NCI-H69 (cell line): Measurements from ENCODE around the gene NAALADL2.

Experiments
- DNase-seq: peaks from one replicate; lab custom pipeline; 2025; lab: John Stamatoyannopoulos, UW

Gene NAALADL2

DNA sequence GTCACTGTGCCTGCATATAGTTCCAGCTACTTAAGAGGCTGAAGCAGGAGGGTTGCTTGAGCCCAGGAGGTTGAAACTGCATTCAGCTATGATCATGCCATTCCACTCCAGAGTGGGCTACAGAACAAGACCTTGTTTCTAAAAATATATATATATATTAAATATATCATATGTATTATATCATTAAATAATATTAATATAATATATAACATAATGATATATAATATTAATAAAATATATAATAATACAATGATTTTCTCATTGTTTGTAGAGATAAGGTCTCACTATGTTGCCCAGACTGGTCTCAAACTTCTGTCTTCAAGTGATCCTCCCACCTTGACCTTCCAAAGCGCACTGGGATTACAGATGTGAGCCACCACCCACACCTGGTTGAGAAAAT lies 101.8 kb downstream of the NAALADL2 start:
- no peak for DNase-seq

DNA sequence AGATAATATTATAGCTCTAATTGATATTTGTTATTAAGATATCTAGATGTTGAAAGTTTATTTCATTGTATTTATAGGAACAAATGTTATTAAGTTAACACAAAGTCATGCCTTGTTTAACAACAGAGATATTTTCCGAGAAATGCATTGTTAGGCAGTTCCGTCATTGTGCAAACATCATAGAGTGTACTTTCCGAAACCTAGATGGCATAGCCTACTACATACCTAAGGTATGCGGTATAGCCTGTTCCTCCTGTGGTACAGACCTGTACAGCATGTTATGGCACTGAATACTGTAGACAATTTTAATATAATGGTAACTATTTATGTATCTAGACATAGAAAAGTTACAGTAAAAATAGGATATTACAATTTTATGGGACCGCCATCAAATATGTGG lies 114.3 kb downstream of the NAALADL2 start:
- DNase-seq = no peak

DNA sequence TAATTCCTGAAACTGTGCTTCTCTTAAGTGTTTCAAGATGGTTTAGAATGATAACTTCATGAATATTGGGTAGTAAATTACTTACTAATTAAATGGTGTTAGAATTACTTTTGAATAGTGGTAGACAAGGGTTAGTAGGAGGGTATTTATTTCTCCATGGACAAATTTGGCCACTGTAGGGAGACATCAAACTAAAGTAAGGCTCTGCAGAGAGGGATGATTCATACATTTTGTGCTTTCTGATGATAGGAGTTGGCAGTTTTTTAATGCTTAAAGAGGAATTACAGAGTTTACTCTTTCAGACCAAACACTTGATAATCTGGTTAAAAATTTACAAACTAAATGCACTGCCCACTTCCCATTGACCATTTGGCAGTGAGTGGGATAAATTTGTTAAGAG lies 127.6 kb downstream of the NAALADL2 start:
- DNase-seq = no peak

DNA sequence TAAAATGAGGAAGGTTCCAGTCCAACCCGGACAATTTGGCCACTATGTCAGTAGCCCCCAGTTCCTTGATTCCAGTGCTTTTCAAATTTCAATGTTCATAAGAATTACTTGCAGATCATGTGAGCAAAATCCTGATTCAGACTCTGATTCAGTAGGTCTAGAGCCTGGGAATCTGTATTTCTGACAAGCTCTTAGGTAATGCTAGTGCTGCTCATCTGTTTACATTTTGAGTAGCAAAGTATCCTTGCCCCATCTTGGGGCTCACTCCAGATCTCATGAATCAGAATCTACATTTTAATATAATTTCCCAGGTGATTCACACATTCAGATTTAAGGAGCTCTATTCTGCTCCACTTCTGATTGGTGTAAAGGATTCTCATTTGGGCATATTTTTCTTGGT lies 142.0 kb downstream of the NAALADL2 start:
- no peak for DNase-seq

DNA sequence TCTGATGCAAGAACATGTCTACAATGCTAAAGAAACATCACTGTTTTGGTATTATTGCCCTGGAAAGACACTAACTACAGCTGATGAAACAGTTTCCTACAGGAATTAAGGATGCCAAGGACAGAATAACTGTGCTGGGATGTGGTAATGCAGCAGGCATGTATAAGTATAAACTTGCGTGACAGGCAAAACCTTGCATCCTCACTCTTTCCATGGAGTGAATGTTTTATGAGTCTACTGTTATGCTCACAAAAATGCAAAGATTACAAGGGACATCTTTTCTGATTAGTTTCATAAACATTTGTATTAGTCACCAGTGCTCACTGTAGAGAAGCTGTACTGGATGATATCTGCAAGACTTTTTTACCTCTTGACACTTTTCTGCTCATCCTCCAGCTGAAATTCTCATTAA lies 143.6 kb downstream of the NAALADL2 start:
- no peak for DNase-seq

DNA sequence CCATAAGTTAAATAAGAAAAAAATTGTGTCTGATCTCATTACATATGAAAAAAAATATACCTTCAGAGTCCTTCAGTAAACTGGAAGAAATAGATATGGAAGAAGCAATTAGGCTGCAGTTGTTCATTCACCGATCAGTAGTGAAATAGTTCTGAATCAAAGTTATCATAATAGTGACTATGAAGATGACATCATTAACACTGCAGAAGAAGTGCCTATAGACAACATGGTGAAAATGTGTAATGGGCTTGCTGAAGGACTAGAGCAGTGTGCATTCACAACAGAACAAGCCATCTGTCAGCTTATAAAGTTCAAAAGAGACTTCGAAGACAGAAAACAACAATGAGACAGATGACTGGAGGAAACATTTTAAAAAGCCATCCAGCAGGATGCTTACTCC lies 144.5 kb downstream of the NAALADL2 start:
- DNase-seq = peak; percentile 27

DNA sequence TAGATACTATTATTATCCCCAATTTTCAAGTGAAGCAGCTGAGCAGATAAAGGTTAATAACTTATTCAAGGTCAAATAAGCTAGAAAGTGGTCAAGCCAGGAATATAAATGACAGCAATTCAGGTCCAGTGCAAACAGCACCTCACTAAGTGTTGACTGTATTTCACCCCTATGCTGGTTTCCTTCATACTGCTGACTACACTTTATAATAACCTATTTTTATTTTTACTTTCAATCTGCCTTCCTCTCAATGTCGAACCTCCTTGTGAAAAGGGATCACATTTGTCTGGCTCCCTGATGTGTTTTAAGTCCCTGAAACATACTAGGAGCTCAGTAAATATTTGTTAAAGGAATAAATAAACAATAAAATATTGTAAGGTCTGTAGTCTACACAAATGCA lies 146.1 kb downstream of the NAALADL2 start:
- peak; percentile 22 for DNase-seq

DNA sequence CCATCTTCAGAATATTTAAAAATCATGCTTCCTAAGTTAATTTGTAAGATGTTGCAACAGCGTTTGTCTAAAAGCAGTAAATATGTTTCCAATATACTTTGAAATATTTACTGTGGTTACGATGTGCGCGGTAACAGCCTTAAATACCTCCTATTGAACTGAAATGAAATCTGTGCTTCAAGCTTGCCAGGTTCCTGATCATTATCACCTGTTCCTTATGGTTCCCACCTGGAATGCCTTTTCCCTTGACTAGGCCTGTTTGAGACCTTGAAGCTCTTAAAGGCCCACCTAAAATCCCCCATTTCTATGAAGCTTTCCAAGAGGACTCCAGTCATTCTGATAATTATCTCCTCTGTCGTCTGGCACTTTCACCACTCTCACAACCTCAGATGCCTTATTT lies 146.7 kb downstream of the NAALADL2 start:
- peak; percentile 63 for DNase-seq

DNA sequence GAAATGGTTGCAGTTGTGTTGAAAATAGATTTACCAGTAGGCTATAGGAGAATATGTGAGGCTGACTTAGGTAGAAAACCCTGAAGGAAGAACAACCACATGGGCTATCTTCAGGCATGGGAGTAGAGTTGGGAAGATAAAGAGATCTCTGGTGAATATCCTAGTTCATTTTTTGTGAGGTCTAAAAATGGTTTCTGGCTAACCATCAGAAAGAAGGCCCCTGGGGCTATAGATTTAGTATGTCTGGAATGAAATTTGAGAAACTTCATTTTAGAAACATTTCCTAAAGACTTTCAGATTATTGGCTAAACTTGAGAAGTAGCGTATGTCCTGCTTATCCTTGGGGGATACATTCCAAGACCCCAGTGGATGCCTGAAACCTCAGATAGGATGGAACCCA lies 148.2 kb downstream of the NAALADL2 start:
- DNase-seq = peak; percentile 28

DNA sequence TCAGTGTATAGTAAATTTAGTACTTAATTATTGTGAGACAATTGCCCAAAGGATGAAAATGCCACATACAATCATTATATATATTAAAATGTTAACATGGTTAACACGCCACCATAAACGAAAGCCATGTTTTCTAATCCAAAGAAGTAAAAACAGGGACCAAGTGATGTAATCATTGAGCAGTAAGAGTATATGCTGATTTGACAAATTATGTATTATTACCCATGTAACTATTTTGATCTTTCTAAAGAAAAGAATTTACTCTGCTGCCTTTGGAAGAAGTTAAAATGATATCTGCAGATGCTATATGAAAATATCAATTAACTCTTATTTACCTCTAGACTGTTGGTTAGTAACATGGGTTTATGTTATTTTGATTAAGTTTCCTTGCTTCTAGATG lies 150.2 kb downstream of the NAALADL2 start:
- no peak for DNase-seq

DNA sequence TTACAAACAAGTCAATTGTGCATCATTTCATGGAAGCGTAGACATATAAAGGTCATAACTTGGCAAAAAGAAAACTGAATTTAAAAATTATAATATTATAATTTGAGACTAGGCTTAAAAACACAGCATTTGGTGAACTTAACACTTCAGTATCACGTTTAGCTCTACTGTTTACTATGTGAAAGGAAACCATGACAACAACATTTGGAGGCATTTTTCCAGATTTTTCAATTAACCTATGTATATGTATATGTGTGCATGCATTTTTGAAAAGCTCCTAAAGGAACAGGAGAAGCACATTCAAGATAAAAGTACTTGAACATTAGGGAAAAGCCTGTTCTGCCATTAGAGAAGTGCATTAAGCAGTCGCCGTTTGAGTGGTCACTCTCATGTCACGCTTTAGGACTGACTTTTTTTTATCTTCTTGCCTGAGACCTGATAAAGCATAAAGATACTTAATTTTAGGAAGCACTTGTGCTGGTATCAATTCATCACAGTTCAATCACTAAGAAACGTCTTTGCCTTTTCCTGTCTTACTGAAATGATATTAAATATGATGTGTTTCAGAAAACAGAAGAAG lies 156.0 kb downstream of the NAALADL2 start:
- DNase-seq = no peak

DNA sequence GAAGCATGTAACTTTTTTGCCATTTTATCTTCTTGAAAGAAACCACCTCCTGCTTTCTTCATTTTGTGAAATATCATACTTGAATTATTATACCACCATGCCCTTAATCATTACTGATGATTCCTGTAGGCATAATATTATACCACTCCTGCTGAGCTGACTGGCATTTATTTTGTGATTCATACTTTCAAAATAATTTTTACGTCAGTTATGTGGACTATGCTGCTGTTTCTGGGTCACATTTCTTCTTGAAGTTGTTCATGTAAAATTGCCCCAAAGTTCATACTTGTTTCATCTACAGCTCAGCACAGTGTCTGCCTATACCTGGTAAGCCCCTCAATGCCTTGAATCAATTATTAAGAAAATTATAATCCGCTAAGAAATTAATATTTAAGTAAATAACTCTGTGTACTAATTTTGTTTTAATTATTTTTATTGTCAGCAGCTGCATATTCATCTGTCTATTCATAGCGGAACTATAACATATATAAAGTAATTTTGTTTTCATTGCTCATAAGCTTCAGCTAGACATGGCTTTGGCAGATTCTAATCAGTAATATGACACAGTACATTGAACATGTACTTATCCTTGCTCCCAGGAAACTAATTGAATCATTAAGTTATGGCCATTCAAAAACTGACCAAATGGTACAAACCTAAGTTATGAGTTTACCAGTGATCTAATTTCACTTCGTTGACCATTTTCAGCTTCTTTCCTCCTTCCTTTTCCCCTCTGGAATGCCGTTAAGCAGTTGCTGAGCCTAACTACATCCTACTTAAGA lies 160.0 kb downstream of the NAALADL2 start:
- no peak for DNase-seq

DNA sequence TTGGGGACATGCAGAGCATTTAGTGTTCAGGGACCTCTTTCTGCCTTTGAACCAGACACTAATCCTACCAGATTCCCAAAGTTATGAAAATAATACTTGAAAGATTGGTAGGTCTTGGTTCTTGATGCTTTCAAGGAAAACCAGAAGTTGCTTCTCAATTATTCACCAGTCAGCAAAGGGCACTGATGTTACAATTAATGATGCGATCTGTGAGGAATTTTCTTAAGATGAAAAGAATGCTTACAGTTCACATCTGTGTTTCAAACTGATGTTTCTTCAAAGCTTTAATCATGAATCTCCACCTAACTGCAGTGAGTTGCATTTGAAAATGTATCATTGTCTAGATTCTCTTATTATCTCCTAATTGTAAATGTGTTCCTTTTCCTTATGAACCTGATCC lies 161.0 kb downstream of the NAALADL2 start:
- no peak for DNase-seq

DNA sequence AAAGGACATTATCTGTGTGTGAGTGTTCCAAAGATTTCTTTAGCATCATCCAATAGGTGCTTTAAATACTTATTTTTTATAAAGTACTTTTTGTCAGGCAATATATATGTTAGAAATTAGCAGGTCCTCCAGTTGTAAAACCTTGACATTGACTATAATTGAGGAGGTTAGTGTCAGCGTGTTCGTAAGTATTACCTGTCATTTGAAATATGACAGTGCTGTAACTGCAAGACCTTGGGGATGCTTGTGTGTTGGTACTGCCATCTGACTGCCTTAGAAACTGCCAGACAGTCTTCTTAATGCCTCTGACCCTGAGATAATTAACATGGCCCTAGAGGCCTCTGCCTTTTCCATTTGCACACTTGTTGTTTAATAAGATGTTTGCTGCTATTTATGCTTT lies 170.7 kb downstream of the NAALADL2 start:
- peak; percentile 90 for DNase-seq

DNA sequence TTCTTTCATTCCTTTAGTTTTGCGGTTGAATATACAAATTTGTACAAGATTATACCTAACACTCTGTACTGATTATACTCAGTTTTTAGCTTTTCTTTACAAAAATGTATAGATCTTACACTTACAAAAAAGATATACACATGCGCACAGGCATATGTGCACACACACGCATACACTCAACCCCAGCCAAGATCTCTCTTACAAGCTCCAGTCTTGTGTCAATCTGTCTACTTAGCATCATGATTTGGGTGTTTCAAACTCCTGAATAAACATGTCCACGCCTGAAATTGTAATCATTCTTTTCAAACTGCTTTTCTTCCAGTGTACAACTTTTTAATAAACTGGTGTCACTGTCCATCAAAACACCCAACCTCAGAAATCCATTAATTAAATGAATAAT lies 180.7 kb downstream of the NAALADL2 start:
- DNase-seq = no peak

DNA sequence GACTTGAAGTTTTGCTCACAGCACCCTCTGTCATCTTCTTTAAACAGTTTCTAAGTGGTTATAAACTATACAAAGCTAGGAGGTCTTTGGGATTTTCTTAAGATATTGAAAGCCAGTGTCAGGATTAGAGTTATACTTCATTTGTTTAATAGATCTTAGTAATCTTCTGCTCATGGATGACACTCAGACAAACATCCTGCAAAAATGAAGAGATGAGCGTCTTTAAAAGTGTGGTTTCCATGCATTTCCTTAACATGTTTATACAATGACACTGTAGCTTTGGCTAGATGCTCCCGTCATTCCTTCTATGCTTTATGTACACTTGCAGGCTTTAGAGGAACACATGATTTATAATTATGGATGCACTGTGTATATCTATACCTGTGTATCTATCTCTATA lies 182.2 kb downstream of the NAALADL2 start:
- DNase-seq = no peak

DNA sequence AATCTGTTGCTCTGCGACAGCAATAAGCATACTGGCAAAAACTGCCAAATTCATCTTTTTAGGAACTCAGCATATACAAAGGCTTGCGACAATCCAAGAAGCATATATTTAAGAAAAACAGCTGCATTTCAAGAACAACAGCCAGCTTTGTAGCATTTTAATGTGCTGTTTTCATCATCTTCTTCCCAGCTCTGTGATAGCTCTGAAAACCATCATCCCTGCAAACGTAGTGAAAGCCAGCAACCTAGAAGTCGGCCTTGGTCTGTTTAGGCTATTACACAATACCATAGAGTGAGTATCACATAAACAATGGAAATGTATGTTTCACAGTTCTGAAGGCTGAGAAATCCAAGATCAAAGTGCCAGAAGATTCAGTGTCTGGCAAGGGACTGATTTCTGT lies 187.5 kb downstream of the NAALADL2 start:
- DNase-seq = no peak

DNA sequence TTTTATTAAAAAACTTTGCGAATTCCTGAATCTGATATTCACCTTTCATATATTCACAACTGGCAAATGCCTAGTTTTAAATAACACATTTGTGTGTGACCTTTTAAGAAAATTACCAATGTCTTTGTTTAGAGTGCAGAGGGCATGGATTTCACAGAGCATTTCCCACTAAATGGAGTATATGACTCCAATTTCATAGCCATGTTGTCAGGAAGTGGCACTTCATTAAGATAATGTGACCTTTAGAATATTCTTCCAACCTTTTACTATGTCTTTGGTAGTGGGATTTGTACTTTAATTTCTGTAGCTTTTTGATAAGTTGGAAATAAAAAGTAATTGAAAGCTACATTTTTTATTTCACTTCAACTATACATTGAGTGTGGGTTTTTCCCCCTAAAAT lies 188.7 kb downstream of the NAALADL2 start:
- no peak for DNase-seq

DNA sequence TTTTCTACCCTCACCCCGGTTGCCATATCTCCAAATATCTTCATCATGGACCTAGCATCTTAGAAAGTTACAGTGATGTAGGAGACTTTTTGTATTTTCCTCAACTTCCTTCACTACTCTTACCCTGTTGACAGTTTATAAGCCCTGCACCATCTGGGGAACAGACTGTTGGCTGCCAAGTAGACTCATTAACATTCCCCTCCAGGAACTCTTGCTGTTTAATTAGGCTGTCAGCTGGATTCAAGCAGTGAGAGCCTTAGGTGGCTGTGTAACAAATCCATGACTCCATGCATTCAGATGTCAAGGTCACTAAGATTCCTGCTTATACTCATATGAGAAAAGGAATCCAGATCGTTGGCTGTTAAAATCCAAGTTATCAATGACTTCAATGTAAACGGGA lies 198.3 kb downstream of the NAALADL2 start:
- peak; percentile 92 for DNase-seq

DNA sequence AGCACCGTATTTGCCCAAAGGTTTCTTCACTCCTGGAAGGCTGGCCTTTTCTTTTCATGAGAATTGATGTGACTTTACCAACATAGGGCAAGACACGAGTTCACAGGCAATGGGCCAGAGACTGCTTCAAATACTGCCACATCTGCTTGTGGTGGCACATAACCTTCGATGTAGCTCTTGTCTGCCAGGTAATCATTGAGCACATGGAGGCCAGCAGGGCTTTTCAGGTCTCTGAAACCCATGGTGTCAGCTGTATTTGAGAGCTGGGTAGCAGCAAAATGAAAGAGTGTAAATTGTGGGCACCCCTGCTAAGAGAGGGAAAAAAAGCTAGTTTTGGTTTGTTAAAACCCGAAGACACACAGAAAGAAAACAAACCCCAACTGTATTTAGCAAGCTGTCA lies 200.7 kb downstream of the NAALADL2 start:
- no peak for DNase-seq

DNA sequence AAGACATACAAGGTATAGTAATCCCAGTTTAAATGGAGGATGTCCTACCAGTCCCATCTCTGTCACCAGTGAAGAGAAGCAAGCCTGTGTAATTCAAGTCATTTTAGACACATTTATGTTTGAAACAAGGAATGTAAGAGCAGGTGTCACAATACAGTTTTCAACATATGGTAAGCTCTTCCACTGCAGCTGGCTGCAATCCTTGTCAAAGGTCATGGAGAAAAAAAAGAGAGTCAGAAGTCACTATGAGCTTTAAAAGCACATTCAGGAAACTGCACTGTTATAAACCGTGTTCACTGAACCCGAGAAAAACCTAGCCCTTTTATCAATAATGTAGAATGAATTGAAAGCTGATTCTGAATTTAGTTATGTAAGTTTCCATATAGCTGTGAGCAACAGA lies 206.4 kb downstream of the NAALADL2 start:
- peak; percentile 45 for DNase-seq

DNA sequence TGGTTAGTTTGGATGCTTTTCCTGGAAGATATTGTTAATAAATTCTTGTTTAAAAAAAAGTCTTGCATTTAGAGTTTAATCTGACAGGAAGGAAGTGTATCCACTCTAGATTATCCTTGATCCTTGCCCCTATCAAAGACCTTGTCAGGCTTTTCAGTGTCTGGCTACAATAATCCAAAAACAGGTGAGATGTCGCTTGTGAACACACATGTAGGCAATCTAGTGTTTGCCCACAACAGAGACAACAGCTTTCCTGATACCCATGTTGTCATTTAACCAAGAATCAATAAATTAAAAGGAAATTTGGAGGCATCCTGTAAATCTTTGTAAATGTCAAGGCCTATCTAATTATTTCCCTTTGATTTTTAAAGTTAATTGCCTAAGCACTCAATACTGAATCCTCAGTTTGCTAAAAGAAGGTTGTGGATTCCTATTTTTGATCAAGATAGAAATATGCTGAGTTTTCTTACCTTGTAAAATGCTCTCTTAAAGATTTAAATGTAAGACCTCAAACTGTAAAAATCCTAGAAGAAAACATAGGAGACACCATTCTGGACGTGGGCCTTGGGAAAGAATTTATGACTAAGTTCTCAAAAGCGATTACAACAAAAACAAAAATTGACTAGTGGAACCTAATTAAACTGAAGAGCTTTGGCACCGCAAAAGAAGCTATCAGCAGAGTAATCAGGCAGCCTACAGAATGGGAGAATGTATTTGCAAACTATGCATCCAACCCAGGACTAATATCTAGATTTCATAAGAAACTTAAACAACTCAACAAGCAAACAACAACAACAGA lies 207.7 kb downstream of the NAALADL2 start:
- DNase-seq = no peak

DNA sequence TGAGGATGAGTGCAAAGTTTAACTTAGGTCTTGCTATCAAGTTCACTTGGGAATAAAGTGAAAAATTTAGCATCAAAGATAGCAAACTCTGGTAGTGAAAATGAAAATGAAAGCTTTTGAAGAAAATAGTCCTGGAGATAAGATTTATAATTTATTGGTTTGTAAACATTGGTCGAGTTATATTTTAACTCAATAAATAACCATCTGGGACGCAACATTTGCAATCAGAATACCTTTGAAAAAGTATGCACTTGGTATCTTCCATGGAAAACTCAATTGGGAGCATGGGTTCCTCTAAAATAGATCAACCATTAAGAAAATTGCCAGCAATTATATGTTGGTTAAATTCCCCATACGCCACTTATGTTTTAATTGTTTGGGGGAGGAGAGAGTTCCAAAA lies 209.5 kb downstream of the NAALADL2 start:
- DNase-seq = no peak
